ENCODE results near the gene BBS2.

DNA sequence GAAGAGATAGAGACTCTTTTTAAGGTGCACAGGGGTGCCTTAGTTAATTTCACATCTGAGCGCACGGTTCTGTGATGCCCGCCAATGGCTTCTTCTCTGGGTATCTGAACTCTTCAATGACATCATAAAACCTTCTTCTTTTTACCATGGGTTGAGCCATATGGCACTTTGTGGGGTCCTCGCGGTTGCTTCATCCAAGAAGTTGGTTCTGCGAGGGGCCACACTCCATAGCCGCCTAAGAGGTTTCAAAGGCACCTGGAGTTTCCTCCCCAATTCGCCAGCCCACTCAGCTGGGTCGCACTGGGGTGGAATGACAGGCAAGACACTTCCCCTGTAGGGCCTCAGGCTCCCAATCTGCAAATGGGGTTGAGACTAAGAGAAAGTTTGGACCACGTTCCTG lies 34.6 kb upstream of the BBS2 start:
- TF ChIP-seq GFI1B (tag by site-specific recombination; IDR thresholded peaks at IDR 0.05) (no peak), ZNF416 (tag by site-specific recombination; IDR thresholded peaks at IDR 0.05) (no peak), CTCF (tag by site-specific recombination; IDR thresholded peaks at IDR 0.05) (no peak), ZNF664 (tag by site-specific recombination; IDR thresholded peaks at IDR 0.05) (no peak), MEIS1 (CRISPR knock-in tag; IDR thresholded peaks at IDR 0.05; ENCODE audit: borderline replicate concordance) (no peak)
